Lung (tissue), 12 donors: ENCODE data around the gene COL8A2. TPM values are rescaled to one million over a fixed set of nuclear protein-coding genes. Genes with fewer than 3 reads are reported as not detected.

ENCODE experiments used
- ATAC-seq: fragments of 200-7000 bp; cut with Tn5 transposase; one replicate; pipeline ENCODE4 v1.9.1; 2020; ENCODE audit warnings: moderate number of reproducible peaks; ENCODE audit not compliant: insufficient read depth, low FRiP score
- DNase-seq, 3 donors: peaks; one replicate each; pipeline ENCODE4 v3.0.0-alpha.2; 2013 to 2017
- H3K27ac ChIP-seq, 2 donors: one replicate each; pipeline ENCODE4 v1.5.1; 2013; ENCODE audit warnings: mild to moderate bottlenecking in 2 of 2, moderate library complexity in 2 of 2, control low read depth in 1 of 2, inconsistent platforms in 1 of 2, low read depth in 1 of 2, low read length in 1 of 2
- H3K27me3 ChIP-seq, 3 donors: one replicate each; pipeline ENCODE4 v1.5.1; 2013; ENCODE audit warnings: low read length in 2 of 3; ENCODE audit not compliant: control insufficient read depth in 3 of 3, insufficient read depth in 3 of 3
- H3K36me3 ChIP-seq, 4 donors: one replicate each; pipeline ENCODE4 v1.5.1; 2013; ENCODE audit warnings: low read length in 4 of 4, mild to moderate bottlenecking in 1 of 4, moderate library complexity in 1 of 4; ENCODE audit not compliant: control insufficient read depth in 4 of 4, insufficient read depth in 4 of 4
- H3K4me1 ChIP-seq, 5 donors: one replicate each; pipeline ENCODE4 v1.5.1; 2013; ENCODE audit warnings: low read length in 5 of 5, mild to moderate bottlenecking in 2 of 5, moderate library complexity in 1 of 5; ENCODE audit not compliant: control insufficient read depth in 5 of 5, insufficient read depth in 5 of 5
- H3K4me3 ChIP-seq: one replicate; pipeline ENCODE4 v1.5.1; 2013; ENCODE audit warnings: mild to moderate bottlenecking, control low read depth, moderate library complexity
- H3K9ac ChIP-seq, 2 donors: one replicate each; pipeline ENCODE4 v1.5.1; 2013; ENCODE audit warnings: low read length in 2 of 2, control low read depth in 1 of 2; ENCODE audit not compliant: insufficient read depth in 1 of 2
- H3K9me3 ChIP-seq, 4 donors: one replicate each; pipeline ENCODE4 v1.5.1; 2013; ENCODE audit warnings: low read length in 3 of 4, mild to moderate bottlenecking in 1 of 4, moderate library complexity in 1 of 4; ENCODE audit not compliant: control insufficient read depth in 4 of 4, insufficient read depth in 3 of 4
- WGBS, 2 donors: extraction: QIAGEN DNeasy Blood & Tissue Kit; methylation state at CpG; one replicate each; pipeline ENCODE4 v1.1.7; 2013; 5-methylcytosine and 5-hydroxymethylcytosine counted together
- polyA plus RNA-seq, 2 donors: library from polyadenylated mRNA; stranded (reverse); fragments of 200-250 nt; gene quantifications; one replicate each; pipeline ENCODE4 v1.2.1, GENCODE V29; 2013
- total RNA-seq, 2 donors: library from RNA; depleted of rRNA in 1 of 2; stranded (reverse); fragments of >200 nt in 1 of 2; gene quantifications; one replicate each; pipeline ENCODE4 v1.2.1, GENCODE V29; 2014 to 2021
- TF ChIP-seq, protein P1 (sequence below): IDR thresholded peaks from 2 replicates; pipeline ENCODE4 v1.5.1; 2012; ENCODE audit warnings: mild to moderate bottlenecking; ENCODE audit errors: control extremely low read depth, extremely low read depth
- donor health status: control.
- donor health status: control.
- donor health status: Bipolar disorder and iron deficiency.
- donor health status: healthy.
- donor health status: DM: yes; HTN: yes; CAD: no.

The COL8A2 gene
- total and polyA plus RNA-seq, 4 donors, result 2.0 to 6.0 (median 3.3) TPM

DNA sequence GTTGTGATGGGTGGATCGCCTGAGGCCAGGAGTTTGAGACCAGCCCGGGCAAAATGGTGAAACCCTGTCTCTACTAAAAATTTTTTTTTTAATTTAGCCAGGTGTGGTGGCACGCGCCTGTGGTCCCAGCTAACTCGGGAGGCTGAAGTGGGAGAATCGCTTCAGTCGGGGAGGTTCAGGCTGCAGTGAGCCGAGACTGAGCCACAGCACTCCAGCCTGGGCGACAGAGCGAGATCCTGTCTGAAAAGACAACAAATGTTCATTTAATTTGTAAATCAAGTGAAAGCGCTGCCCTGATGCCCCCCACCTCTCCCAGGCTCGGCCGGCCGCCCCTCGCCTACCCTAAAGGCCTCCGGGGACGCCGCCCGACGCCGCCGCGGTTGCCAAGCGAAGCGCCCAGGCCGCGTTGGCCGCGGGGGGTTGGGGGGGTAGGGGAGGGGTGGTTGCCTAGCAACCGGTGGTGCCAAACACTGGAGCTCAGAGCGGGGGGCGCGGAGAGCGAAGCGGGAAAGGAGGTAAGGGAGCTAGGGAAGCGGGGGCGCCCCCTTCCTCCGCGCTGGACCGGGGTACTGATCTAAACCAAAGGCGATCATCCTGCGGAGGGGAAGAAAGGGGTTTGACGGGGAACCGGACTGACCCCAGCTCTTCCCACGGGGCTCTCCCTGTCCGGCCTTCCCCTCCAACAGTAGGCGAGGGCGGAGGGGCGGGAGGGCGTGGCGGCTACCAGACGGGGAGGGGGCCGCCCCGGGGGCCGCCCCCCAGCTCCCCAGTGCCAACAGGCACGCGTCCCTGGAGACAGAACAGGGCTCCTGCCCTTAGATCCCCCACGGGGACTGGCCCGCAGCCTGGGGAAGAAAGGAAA lies 41.2 kb downstream of the COL8A2 start, which contains the start of gene TEKT2:
TEKT2 (plus strand) TSS at position 460 of the 862 bp plus-strand sequence. CDS start 828 bp downstream, outside the sequence.
- DNase-seq, result peak; percentile 88 to 91 (median 90)
- Histone ChIP-seq H3K27ac (no peak within 1 kb of the TSS), H3K36me3 (peaks cover 0 to under 1% (median 0%) of the 10 kb centered on the region in 4 donors), H3K27me3 (no peaks in the 10 kb centered on the region), H3K9me3 (no peaks in the 10 kb centered on the region), H3K4me3 (peak within 1 kb of the TSS; percentile 24), H3K4me1 (peaks cover 0 to 11% (median 0%) of the 10 kb centered on the region in 5 donors), H3K9ac (peak within 1 kb of the TSS; percentile 51 to 69)
- no peak for ATAC-seq
- WGBS, 2 donors, result 12 to 16% methylated on average over 50 to 58 of the region's 59 CpGs
- TF ChIP-seq, protein P1, sequence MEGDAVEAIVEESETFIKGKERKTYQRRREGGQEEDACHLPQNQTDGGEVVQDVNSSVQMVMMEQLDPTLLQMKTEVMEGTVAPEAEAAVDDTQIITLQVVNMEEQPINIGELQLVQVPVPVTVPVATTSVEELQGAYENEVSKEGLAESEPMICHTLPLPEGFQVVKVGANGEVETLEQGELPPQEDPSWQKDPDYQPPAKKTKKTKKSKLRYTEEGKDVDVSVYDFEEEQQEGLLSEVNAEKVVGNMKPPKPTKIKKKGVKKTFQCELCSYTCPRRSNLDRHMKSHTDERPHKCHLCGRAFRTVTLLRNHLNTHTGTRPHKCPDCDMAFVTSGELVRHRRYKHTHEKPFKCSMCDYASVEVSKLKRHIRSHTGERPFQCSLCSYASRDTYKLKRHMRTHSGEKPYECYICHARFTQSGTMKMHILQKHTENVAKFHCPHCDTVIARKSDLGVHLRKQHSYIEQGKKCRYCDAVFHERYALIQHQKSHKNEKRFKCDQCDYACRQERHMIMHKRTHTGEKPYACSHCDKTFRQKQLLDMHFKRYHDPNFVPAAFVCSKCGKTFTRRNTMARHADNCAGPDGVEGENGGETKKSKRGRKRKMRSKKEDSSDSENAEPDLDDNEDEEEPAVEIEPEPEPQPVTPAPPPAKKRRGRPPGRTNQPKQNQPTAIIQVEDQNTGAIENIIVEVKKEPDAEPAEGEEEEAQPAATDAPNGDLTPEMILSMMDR, result no peak

DNA sequence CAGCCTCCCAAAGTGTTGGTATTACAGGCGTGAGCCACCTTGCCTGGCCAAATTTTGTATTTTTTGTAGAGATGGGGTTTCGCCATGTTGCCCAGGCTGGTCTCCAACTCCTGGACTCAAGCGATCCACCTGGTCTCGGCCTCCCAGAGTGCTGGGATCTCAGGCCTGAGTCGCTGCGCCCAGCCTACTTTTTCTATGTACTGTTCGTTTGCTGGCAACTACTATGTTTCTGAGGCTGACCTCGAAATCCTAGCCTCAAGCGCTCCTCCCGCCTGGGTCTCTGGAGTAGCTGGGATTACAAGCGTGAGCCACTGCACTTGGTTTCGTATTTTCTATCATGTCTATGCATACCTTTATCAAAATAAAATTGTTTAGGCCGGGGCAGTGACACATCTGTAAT lies 41.8 kb downstream of the COL8A2 start:
- DNase-seq, result peak in 1 of 3 donors; percentile 3
- H3K9ac ChIP-seq, result peak overlapping the region in 1 of 2 donors; percentile 69
- 87 to 95% methylated on average over 13 of the region's 13 CpGs for WGBS, 2 donors
- no peak for ATAC-seq
- no peak overlapping the region for H3K4me3 ChIP-seq
- no peaks in the 10 kb centered on the region for H3K9me3 ChIP-seq
- H3K27me3 ChIP-seq, result no peaks in the 10 kb centered on the region
- TF ChIP-seq, protein P1, result no peak
- peaks cover 0 to 9% (median 0%) of the 10 kb centered on the region in 5 donors for H3K4me1 ChIP-seq
- no peak overlapping the region for H3K27ac ChIP-seq
- H3K36me3 ChIP-seq, result no peaks in the 10 kb centered on the region

DNA sequence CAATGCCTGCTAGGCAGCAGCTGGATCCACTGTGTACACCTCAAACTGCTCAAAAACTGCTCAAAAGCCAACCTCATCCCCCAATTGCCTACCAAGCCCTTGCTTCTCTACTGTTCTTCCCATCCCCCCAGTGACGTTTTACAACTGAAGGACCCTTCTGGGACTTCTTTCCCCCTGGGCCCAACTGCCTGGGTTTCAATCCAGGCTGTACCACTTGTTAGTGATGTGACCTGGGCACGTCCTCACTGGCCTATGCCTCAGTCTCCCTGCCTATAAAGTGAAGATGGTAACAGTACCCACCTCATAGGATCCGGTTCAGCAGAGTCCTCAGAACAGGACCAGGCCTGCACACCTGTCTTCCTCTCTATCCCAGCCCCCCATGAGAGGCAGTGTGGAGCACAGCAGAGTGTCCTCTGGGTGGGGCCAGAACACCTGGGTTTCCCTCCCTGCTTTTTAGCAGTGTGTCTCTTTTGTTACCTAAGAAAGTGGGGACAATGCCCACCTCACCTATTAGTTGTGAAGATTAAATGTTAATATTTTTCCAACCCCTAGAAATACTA lies 43.0 kb downstream of the COL8A2 start:
- ATAC-seq, result no peak
- TF ChIP-seq, protein P1, result no peak
- 68 to 90% methylated on average over 3 of the region's 3 CpGs for WGBS, 2 donors
- Histone ChIP-seq H3K27ac (no peak overlapping the region), H3K4me1 (peaks cover 0 to 6% (median 0%) of the 10 kb centered on the region in 5 donors), H3K27me3 (no peaks in the 10 kb centered on the region), H3K9me3 (no peaks in the 10 kb centered on the region), H3K36me3 (no peaks in the 10 kb centered on the region), H3K4me3 (no peak overlapping the region), H3K9ac (no peak overlapping the region)
- no peak for DNase-seq
